ENCODE results near the gene MLLT10. TPM values are rescaled to one million over a fixed set of nuclear protein-coding genes. Genes with fewer than 3 reads are reported as not detected.
A peak's percentile ranks its signal among the peaks of the same experiment; 100 is the strongest.

Gene MLLT10
- total RNA-seq, 1 donor = 50.5 TPM

DNA sequence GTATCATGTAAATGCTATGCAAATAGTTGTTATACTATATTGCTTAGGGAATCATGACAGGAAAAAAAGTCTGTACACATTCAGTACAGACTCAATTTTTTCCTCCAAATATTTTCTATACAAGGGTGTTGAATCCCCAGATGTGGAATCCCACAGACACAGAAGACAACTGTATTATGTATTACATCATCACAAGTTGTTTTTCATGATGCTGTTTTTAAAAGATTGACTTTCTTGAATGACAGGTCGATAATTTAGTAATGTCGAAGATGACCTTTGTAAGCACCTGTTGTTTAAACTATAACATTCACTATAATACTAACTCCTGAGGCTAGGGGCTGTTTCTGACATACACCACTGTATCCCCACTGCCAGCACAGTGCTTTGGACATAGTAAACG, 143.5 kb downstream of the MLLT10 start:
- TF ChIP-seq, protein P1, sequence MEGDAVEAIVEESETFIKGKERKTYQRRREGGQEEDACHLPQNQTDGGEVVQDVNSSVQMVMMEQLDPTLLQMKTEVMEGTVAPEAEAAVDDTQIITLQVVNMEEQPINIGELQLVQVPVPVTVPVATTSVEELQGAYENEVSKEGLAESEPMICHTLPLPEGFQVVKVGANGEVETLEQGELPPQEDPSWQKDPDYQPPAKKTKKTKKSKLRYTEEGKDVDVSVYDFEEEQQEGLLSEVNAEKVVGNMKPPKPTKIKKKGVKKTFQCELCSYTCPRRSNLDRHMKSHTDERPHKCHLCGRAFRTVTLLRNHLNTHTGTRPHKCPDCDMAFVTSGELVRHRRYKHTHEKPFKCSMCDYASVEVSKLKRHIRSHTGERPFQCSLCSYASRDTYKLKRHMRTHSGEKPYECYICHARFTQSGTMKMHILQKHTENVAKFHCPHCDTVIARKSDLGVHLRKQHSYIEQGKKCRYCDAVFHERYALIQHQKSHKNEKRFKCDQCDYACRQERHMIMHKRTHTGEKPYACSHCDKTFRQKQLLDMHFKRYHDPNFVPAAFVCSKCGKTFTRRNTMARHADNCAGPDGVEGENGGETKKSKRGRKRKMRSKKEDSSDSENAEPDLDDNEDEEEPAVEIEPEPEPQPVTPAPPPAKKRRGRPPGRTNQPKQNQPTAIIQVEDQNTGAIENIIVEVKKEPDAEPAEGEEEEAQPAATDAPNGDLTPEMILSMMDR (IDR thresholded peaks at IDR 0.05; ENCODE audit: insufficient read depth, low read depth, low read length) = no peak
- H3K4me3 ChIP-seq (ENCODE audit: low read depth, low read length) = no peak overlapping the region

DNA sequence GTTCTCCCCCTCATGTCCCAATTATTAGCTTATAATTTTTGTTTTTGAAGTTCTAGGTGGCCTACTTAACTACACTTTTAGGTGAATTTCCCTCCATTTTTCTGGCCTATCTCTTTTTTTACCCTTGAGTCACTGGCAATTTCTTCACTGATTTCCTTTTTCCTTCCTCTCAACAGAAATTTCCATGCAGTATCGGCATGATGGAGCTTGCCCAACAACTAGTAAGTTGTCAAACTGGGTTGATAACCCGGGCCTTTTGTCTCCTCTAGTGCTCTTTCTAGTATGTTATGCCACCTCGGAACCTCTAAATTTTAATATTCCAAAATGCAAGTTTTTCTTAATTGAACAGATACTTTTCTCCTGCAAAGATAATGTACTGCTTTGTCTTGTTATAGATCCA, 147.1 kb downstream of the MLLT10 start:
- no peak overlapping the region for H3K4me3 ChIP-seq (ENCODE audit: low read depth, low read length)
- TF ChIP-seq, protein P1 (IDR thresholded peaks at IDR 0.05; ENCODE audit: insufficient read depth, low read depth, low read length) = no peak
- no peak for DNase-seq (ENCODE audit: low read depth)

More for the DNA sequence above, 143.5 kb downstream of the MLLT10 start:
- DNase-seq (ENCODE audit: low read depth) = no peak

DNA sequence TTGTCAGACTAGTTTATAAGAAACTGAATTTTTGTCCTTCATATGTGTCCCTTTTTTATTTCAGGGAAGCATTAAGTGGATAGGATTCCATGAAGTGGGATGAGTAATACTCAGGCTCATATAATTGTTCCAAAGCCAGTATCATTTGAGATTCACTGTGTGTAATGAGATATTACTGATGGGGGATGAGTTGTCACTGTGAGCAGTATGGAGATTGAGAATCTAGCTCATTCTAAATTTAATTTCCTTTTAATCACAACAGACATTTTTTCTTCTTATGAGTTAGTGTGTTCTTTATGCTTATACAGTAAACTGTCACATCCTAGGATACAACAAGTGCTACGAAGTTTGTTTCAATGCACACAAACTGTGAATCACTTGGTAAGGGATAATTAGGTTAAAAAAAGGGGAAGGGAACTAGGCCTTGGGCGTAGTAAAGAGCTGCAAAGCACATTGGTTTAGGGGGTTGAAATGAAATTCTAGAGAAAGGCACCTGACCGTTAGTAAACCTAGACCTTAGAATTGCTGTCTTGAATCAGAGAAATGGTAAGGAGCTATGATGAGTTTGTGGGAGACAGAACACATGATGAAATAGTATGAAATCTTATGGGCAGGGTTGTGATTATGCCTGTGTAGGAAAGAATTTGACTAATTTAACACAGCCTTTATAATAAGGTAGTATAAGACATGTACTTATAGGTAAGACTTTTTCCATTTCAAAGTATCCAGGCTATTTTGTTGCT, 153.4 kb downstream of the MLLT10 start:
- no peak overlapping the region for H3K4me3 ChIP-seq (ENCODE audit: low read depth, low read length)
- peak; percentile 48 for DNase-seq (ENCODE audit: low read depth)
- TF ChIP-seq, protein P1 (IDR thresholded peaks at IDR 0.05; ENCODE audit: insufficient read depth, low read depth, low read length) = no peak

DNA sequence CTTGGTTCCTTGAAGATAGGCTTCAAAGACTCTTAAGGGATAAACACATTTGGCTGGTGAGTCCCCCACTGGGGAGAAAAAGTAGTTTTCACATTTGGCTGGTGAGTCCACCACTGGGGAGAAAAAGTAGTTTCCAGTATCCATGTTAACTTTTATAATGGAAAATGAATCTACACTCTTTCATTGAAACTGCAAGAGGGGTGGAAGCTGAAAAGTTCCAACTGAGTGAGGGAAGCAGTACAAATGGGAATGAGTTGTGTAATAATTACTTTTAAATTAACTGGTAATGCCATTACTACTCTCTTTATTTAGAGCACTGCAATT, 153.9 kb downstream of the MLLT10 start:
- TF ChIP-seq, protein P1 (IDR thresholded peaks at IDR 0.05; ENCODE audit: insufficient read depth, low read depth, low read length) = no peak
- H3K4me3 ChIP-seq (ENCODE audit: low read depth, low read length) = no peak overlapping the region
- DNase-seq (ENCODE audit: low read depth) = no peak

DNA sequence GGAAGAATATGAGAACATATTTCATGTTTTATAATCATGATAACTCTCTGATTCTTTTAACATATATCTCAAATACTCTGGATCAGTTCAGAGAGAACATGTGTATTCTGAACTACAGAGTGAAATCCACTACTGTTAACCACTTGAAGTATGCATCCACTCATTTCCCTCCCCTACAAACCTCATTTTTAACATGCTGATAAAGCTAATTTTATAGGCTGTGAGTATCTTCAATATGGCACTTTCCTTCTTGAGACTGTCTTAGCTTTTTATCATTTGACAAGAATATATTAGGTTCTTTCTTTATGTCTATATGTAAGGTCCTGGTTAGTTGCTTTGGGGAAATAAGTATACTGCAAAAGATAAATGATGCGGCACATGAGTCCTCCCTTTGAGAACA, 154.8 kb downstream of the MLLT10 start:
- TF ChIP-seq, protein P1 (IDR thresholded peaks at IDR 0.05; ENCODE audit: insufficient read depth, low read depth, low read length) = no peak
- no peak for DNase-seq (ENCODE audit: low read depth)
- H3K4me3 ChIP-seq (ENCODE audit: low read depth, low read length) = no peak overlapping the region

DNA sequence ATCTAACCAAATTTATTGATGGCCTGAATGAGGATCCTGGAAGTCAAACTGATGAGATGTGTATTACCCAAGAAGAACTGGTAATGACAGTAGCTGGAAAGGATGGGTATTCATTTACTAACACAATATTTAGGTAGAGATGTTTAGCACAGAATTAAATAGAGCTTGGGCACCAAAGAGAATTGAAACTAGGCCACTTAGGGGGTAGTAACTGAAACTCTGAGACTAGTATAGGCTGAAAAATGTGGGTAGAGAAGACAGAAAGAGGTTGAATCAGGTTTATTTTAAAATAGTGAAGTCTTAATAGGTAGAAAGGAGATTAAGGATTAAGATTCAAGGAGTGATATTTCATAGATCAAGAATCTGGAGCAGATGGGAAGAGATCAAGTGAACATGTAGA, 155.8 kb downstream of the MLLT10 start:
- TF ChIP-seq, protein P1 (IDR thresholded peaks at IDR 0.05; ENCODE audit: insufficient read depth, low read depth, low read length) = no peak
- H3K4me3 ChIP-seq (ENCODE audit: low read depth, low read length) = no peak overlapping the region
- no peak for DNase-seq (ENCODE audit: low read depth)

DNA sequence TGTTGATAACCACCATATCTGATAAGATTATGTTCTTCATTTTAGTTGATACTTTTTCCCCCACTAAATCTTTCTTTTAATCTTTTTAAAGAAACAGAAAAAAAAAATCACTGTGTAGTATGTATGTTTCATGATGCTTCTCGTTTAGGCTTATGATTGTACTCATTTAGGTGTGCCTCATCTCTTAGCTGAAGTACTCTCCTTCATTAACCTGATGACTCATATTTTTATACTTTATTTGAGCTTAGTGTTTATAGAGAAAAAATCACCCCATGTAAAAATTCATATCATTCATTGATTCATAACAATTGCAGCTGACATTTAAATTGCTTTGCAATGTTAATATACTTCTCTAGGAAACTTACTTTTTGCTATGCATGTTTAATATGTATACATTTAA, 158.9 kb downstream of the MLLT10 start:
- DNase-seq (ENCODE audit: low read depth) = no peak
- TF ChIP-seq, protein P1 (IDR thresholded peaks at IDR 0.05; ENCODE audit: insufficient read depth, low read depth, low read length) = no peak
- H3K4me3 ChIP-seq (ENCODE audit: low read depth, low read length) = no peak overlapping the region
